ENCODE results near the gene AZU1.

DNA sequence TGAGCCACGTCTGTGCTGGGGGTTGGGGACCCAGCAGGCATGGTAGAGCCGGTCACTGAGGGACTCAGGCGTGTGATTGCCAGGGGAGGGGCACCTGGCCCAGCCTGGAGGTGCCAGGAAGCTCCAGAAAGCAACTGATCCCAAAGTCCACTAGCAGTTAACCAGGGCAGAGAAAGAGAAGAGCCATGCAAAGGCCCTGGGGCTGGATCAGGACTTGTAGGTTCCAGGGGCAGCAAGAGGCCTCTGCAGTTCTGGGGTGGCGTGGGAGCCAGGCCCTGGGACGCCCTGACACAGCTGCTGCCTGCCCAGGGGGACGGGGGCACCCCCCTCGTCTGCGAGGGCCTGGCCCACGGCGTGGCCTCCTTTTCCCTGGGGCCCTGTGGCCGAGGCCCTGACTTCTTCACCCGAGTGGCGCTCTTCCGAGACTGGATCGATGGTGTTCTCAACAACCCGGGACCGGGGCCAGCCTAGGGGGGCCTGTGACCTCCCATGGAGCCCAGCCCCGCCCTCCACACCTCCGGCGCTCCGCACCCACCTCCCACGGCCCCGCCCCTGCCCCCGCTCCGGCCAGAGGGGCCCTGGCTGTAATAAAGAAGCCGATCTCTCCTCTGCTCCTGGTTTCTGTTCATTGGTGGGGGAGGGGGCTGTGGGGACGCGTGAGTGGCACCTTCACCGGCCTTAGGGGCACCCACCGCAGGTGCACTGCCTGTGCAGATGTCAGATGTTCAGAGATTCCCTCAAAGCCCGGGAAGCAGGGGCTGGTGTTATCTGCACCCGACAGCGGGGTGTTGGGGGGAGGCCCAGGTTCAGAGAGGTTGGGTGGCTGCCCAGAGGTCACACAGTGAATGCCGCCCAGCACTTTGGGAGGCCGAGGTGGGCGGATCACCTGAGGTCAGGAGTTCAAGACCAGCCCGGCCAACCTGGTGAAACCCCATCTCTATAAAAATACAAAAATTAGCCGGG, 4.1 kb downstream of the AZU1 start:
- TF ChIP-seq, protein P1, sequence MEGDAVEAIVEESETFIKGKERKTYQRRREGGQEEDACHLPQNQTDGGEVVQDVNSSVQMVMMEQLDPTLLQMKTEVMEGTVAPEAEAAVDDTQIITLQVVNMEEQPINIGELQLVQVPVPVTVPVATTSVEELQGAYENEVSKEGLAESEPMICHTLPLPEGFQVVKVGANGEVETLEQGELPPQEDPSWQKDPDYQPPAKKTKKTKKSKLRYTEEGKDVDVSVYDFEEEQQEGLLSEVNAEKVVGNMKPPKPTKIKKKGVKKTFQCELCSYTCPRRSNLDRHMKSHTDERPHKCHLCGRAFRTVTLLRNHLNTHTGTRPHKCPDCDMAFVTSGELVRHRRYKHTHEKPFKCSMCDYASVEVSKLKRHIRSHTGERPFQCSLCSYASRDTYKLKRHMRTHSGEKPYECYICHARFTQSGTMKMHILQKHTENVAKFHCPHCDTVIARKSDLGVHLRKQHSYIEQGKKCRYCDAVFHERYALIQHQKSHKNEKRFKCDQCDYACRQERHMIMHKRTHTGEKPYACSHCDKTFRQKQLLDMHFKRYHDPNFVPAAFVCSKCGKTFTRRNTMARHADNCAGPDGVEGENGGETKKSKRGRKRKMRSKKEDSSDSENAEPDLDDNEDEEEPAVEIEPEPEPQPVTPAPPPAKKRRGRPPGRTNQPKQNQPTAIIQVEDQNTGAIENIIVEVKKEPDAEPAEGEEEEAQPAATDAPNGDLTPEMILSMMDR (conservative IDR thresholded peaks at IDR 0.05; ENCODE audit: low read depth, low read length): no peak
- no peak for TF ChIP-seq EZH2 (IDR thresholded peaks at IDR 0.05; ENCODE audit: borderline replicate concordance, low read depth, low read length, poor library complexity, severe bottlenecking)
